PFSK-1 (cell line): Measurements from ENCODE around the gene ADARB1.

Experiments used
- FOXP2 ChIP-seq: optimal IDR thresholded peaks from 2 replicates; pipeline ENCODE3; 2011; ENCODE audit warnings: borderline replicate concordance, control low read depth, inconsistent platforms; ENCODE audit not compliant: insufficient read depth; ENCODE audit errors: extremely low read length, extremely low read depth
- POLR2AphosphoS5 ChIP-seq: IDR thresholded peaks from 2 replicates; pipeline ENCODE4 v1.6.1; 2012; ENCODE audit warnings: low read depth, mild to moderate bottlenecking, control low read depth, low read length, moderate library complexity
- SIN3A ChIP-seq: IDR thresholded peaks from 2 replicates; pipeline ENCODE4 v1.6.1; 2012; ENCODE audit warnings: mild to moderate bottlenecking, low read length, moderate library complexity, borderline replicate concordance; ENCODE audit not compliant: insufficient read depth
- TAF1 ChIP-seq: IDR thresholded peaks from 2 replicates; pipeline ENCODE4 v1.6.1; 2012; ENCODE audit warnings: low read length, control low read depth, borderline replicate concordance; ENCODE audit not compliant: insufficient read depth
- TF ChIP-seq, protein P1 (sequence below), 2 experiments: IDR thresholded peaks; 2 replicates each; pipeline versions ENCODE4 v1.6.1 to v1.8.0; 2011 to 2012; ENCODE audit warnings: low read depth in 2 of 2, low read length in 2 of 2, control low read depth in 1 of 2, inconsistent platforms in 1 of 2, mild to moderate bottlenecking in 1 of 2, moderate library complexity in 1 of 2; ENCODE audit not compliant: insufficient read depth in 1 of 2

The ADARB1 gene

DNA sequence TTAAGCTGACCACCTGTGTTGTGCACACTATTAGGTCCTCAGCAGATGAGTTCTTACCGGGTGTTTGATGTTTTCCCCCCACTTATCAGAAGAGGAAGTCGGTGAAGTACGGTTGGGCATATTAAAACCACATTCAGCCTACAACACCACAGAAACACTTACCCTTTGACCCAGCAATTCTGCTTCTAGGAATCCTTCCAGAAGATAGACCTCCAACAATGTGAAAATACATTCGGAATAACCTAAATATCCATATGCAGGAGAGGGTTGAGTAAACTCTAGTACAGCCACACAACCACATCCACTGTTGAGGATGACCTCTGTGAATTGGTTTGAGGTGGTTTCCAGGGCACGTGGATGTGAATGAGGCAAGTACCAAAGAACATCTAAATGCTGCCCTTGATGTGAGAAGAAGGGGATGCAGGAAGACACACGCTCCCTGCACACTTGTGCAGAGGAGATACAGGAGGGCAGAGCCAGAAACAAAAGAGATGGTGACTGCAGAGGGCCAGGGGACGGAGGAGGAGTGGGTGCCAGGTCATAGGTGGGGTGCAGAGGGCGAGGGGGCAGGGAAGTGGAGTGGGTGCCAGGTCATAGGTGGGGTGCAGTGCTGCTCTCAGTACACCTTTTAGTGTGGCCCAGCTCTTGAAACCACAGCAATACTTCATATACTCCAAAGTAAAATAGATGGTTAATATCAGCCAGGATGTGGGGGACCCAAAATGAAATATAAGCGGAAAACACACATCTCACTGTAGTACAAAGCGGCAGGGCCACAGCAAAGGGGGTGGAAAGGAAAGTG lies 12.8 kb downstream of the ADARB1 start:
- TF ChIP-seq, protein P1, sequence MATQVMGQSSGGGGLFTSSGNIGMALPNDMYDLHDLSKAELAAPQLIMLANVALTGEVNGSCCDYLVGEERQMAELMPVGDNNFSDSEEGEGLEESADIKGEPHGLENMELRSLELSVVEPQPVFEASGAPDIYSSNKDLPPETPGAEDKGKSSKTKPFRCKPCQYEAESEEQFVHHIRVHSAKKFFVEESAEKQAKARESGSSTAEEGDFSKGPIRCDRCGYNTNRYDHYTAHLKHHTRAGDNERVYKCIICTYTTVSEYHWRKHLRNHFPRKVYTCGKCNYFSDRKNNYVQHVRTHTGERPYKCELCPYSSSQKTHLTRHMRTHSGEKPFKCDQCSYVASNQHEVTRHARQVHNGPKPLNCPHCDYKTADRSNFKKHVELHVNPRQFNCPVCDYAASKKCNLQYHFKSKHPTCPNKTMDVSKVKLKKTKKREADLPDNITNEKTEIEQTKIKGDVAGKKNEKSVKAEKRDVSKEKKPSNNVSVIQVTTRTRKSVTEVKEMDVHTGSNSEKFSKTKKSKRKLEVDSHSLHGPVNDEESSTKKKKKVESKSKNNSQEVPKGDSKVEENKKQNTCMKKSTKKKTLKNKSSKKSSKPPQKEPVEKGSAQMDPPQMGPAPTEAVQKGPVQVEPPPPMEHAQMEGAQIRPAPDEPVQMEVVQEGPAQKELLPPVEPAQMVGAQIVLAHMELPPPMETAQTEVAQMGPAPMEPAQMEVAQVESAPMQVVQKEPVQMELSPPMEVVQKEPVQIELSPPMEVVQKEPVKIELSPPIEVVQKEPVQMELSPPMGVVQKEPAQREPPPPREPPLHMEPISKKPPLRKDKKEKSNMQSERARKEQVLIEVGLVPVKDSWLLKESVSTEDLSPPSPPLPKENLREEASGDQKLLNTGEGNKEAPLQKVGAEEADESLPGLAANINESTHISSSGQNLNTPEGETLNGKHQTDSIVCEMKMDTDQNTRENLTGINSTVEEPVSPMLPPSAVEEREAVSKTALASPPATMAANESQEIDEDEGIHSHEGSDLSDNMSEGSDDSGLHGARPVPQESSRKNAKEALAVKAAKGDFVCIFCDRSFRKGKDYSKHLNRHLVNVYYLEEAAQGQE (IDR thresholded peaks at IDR 0.05; ENCODE audit: insufficient read depth in 1 of 2, low read depth in 2 of 2, low read length in 2 of 2), result no peak

DNA sequence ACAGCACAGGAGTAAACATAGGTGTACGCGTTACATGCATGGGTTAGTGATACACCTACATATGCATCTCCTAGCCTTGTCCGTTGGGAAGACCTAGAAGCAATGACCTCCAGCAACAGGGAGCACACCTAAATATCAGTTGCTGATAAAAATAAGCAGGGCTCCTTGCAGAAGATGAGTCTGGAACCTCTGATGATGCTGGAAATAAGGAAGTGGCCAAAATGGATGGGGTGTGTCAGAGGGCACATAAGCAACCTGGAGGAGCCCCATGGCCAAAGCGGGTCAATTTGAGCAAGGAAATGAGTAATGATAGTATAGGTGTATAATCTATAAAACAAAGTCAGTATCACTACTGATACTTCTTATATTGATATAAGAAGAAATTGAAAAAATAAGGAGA lies 13.7 kb downstream of the ADARB1 start:
- no peak for TF ChIP-seq FOXP2

DNA sequence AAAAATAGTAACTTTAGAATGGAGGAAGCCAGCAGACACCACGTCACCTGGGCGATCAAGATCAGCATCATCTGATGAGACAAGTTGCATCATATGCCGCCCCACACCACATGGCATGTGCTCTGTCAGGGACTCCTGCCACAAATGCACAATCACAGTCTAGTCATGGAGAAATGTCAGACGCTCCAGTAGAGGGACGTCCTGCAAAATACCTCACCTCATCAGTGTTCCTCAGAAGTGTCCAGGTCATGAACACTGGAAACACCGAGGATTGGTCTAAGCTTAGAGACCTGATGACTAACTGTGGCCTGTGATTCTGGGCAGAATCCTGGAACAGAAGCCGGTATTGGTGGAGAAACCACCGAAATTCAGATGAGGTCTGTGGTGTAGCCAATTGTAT lies 14.3 kb downstream of the ADARB1 start:
- no peak for TF ChIP-seq SIN3A
- TF ChIP-seq TAF1, result no peak
- TF ChIP-seq, protein P1 (IDR thresholded peaks at IDR 0.05; ENCODE audit: insufficient read depth in 1 of 2, low read depth in 2 of 2, low read length in 2 of 2), result no peak
- TF ChIP-seq FOXP2, result no peak
- no peak for TF ChIP-seq POLR2AphosphoS5

DNA sequence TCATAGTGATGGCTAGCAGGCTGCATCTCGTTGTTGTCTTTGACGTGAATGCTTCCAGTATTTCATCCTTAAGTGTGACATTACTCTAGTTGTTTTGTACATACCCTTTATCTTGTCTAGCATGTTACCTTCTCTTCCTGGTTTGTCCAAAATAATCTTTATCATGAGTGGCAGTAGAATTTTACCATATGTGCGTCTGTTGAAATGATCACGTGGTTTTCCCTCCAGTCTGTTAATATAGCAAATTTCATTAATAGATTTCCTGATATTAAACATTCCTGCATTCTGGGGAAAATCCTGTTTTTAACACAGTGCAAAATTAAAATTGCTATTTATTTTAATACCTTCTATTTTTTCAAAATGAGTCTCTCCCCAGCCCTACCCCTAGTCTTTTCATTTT lies 15.6 kb downstream of the ADARB1 start:
- TF ChIP-seq FOXP2 (no peak), POLR2AphosphoS5 (no peak), SIN3A (no peak), TAF1 (no peak)
- TF ChIP-seq, protein P1 (IDR thresholded peaks at IDR 0.05; ENCODE audit: insufficient read depth in 1 of 2, low read depth in 2 of 2, low read length in 2 of 2), result no peak

DNA sequence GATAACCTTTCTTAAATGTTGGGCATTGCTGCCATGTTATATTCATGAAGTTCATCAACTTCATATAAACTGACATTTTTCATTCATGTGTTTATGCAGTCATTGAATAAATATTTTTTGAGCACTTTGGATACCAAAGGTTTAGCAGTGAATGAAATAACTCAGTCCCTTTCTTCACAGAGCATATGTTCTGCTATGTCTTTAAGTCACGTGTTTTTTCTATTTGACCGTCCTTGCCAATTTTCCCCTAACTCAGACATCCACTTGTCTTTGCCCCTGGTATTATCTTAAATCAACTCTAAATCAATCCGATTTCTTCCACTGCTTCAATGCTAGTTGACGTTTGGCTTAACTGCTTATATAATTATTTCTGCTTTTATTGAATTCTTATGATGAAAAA lies 16.6 kb downstream of the ADARB1 start:
- TF ChIP-seq FOXP2 (no peak), TAF1 (no peak)

DNA sequence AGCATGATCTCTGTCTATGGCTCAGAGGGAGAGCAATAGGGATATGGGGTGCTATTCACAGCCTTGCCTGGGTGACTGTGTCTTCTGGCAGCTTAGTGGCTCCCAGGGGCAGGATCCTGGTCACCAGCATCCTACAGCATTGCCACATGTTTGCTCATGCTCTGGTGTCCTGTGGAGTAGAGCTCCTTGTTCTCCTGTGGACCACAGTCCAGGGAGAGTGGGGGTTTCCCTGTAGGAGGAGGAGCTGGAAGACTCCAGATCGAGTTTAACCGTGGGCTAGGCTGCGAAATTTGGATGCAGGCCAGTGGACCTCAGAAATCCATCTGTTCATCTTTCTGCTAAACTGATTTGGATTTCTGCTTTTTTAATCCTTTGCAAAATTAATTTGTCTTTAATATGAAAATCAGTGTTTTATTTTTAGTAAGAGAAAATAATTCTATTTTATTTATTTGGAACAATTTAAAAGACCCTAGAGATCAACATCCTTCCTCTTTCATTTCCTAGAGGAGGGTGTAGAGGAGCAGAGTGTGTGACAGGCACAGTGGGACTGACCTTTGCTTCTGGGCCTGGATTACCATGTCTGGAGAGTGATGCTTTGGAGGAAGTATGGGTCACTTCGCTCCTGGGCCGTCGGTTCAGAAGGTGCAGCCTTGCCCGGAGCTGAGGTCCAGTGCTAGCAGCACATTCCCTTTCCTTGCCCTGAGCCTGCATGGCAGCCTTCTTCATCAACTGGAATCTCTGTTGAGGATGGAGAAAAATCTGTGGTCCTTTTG lies 17.4 kb downstream of the ADARB1 start:
- no peak for TF ChIP-seq TAF1
- no peak for TF ChIP-seq SIN3A
- no peak for TF ChIP-seq POLR2AphosphoS5
- TF ChIP-seq FOXP2, result no peak
- TF ChIP-seq, protein P1 (IDR thresholded peaks at IDR 0.05; ENCODE audit: insufficient read depth in 1 of 2, low read depth in 2 of 2, low read length in 2 of 2), result no peak
